Cortex of kidney (tissue), 1 donor: ENCODE results near the gene WDPCP.
"Not testable (repeated sequence)": the region's sequence is repeated elsewhere in the genome, so short reads cannot be mapped to it uniquely, and the experiment has no call there.

ENCODE experiments used
- DNase-seq: peaks from one replicate; lab custom pipeline; 2025; lab: John Stamatoyannopoulos, UW

Gene WDPCP

GRCh38 chr2:63242747-63243146 is 345.5 kb downstream of the WDPCP start:
- DNase-seq: no peak

DNA sequence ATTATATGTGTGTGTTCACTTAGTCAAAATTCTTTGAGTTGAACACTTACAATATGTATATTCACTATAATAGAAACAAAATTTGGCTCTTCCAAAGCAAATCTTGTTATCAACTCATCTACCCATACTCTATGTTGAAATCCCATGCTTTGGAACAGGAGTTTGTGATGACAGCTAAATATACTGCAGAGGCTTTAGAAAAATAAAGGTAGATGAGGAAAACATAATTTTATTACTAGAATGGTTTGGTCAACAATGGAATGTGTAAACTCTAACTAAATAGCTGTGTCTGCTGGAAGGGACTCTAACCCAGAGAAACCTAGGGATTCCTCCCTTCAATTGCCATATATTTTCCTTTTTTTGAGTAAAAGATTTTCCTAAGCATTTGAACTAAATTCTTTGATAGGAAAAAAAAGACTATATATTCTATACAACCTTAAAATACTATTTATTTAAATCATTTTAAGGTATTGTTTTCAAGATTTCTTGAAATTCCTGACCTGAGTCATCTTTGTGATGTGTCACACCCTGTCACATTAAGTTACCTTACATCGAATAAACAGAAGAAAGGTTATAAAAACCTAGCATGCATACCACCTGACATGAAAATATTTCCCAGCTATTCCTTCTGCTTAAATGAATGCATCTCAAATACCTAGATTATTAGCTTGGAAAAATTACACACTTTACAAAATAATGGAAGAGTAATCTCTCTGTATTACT is 362.2 kb downstream of the WDPCP start:
- no peak for DNase-seq

GRCh38 chr2:63218800-63219526 is 369.3 kb downstream of the WDPCP start:
- DNase-seq: no peak

- no peak for DNase-seq
Observed at GRCh38 chr2:63195310-63195709, 393.0 kb downstream of the WDPCP start.

DNA sequence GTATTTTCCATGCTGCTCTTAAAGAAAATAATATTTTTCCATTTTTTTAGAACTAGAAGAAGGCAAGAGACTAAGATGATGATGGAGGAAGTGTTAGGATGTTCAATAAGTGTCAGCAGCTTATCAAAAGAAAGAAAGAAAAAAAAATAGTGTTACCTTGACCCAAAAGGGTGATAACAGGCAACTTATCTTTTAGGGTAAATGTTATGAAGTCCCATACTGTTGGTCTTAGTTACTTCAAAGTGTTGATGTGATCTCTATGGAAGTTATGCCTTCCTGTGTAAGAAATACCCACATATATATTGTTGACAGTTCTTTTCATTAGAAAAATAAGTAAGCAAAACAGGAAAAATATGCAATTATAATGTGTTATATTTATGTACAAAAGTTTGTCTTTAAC is 394.1 kb downstream of the WDPCP start:
- DNase-seq: no peak

GRCh38 chr2:63192889-63193774 is 395.1 kb downstream of the WDPCP start:
- DNase-seq: no peak

DNA sequence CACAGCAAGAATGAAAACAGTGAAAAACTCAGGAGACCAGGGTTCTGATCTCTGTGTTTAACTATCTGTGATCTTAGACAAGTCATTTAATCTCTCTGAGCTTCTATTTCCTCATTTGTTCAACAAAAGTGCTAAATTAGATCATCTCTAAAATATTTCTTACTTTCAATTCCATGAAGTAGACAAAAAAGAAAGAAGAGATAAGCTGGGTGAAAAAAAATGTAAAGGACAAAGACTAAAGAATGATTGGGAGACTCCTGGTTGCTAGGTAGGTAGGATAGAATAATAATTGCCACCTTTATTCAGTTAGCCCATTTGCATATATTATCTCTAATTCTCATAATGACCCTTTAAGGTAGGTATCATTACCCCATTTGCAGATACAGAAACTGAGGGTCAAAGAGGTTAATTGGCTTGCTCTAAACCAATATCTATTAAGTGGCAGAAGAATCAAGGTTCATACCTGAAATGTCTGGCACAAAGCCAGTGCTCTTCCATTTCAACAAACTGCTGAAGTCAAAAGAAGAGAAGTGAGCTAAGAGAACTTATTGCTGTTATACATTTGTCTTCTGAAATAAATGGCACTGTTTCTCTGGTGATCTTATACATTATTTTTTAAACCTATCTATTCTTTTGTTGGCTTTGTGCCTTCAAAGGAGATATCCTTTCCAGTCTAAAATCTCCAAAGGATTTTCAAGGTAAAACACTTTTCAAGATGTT is 395.9 kb downstream of the WDPCP start:
- DNase-seq: no peak

GRCh38 chr2:63189026-63189425 is 399.3 kb downstream of the WDPCP start:
- no peak for DNase-seq

DNA sequence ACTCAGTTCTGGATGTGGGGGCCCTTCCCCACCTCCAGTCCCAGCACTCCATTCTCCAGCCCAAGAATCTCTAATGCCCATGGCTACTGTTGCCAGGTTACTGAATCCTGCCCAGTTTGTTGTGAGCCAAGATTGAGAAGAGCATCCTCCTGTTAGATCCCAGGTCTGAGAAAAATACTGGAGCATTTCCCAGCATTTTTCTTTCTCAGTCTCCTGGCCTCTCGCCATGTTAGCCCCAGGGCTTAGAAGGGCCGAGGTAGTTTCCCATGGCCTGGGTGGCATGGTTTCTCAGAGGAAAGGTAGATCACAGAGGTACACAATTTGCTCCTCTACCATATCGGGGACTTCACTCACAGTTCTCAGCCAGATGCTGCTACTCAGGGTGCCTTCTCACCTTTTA is 401.9 kb downstream of the WDPCP start:
- DNase-seq: no peak

DNA sequence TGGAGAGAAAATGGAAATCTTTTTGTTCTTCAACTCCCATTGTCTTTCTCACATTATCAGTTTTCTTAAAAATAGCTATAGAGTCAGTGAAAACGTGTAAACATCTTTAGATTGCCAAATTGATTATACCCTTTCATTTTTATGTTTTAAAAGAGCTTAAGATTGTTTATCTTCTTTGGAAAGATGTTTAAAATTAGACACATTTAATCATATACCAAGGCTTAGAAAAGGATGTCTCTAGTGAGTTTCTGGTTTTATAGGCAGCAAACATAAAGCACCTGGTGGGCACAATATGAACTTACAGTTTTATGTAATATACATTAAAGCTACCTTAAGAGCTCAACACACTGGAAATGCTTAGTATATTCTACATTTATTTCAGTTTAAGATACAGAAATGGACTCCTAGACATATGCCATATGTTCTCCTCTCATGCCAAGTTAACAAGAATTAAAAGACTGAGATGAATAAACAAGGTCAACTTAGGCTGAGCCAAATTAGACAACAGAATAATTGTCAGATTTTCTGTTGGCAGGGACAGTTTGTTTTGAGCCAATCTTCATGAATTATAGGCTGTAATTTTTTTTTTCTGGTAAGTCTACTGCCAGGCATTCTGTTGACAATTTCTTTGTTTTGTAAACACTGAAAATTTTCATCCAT is 425.0 kb downstream of the WDPCP start:
- DNase-seq: no peak

GRCh38 chr2:63159262-63159661 is 429.0 kb downstream of the WDPCP start:
- DNase-seq: no peak

DNA sequence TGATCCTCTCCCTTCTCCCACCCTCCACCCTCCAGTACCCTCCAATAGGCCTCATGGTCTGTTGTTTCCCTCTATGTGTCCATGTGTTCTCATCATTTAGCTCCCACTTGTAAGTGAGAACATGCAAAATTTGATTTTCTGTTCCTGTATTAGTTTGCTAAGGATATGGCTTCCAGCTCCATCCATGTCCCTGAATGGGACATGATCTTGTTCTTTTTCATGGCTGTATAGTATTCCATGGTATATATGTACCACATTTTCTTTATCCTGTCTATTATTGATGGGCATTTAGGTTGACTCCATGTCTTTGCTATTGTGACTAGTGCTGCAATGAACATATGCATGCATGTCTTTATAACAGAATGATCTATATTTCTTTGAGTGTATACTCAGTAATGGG is 451.6 kb downstream of the WDPCP start:
- DNase-seq: not testable (repeated sequence)

DNA sequence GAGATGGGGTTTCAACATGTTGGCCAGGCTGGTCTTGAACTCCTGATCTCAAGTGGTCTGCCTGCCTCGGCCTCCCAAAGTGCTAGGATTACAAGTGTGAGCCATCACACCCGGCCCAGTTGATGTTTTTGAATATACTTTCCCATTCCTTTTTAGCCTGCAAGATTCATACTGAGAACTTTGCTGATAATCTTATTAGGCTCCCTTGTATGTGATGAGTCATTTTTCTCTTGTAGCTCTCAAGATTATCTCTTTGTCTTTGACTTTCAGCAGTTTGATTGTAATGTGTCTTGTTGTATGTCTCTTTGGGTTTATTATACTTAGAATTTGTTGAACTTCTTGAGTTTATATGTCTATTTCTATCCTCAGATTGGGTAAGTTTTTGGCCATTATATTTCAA is 456.3 kb downstream of the WDPCP start:
- no peak for DNase-seq

DNA sequence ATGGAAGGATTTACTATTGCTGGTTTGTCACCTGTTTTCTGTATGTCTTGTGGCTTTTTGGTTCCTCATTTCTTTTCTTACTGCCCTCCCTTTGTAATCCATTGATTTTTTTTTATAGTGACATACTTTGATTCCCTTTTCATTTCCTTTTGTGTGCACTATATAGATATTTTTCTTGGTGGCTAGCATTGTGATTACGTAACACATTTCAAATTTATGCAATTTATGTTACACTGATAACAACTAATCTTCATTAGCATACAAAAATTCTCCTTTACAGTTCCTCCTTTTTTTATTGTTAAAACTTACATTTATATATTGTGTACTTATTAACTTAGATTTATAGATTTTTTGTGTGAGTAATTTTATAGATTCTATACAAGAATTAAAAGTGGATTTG is 457.1 kb downstream of the WDPCP start:
- no peak for DNase-seq

- no peak for DNase-seq
Observed at GRCh38 chr2:63127594-63127993, 460.7 kb downstream of the WDPCP start.

DNA sequence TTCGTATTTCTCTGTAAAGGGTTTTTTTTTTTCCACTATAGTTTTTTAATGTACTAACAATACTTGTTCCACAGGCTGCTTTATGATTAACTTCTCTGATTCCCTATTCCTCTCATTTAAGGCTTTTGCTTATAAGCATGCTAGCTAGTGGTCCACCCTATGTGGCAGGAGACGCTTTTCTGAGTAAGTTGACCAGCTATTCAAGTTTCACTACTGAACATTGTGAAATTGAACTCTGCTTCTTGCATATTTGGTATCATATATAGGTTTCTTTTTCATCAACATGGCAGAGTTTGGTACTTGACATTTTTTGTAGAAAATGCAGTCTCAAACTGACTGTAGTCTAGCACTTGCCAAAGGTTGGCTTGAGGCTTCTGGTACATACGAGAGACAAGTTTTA is 463.4 kb downstream of the WDPCP start:
- DNase-seq: no peak

DNA sequence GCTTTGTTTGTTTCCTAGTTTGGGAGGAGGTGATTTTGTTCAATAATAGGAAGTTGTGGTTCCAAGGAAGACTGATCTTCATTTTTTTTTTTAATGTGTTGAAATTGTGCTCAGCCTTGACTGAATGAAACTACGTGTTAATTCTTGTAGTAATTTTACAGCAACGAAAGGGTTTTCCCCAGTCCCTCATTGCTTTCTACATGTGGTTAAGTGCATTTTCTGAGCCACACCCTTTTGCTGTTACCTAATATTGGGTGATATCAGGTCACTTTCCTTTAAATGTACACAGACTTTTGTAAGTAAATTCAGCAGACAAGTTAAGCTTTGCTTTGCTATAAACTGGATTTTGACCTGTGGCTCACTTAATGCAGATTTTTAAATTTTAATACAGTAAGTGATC is 464.1 kb downstream of the WDPCP start:
- no peak for DNase-seq

DNA sequence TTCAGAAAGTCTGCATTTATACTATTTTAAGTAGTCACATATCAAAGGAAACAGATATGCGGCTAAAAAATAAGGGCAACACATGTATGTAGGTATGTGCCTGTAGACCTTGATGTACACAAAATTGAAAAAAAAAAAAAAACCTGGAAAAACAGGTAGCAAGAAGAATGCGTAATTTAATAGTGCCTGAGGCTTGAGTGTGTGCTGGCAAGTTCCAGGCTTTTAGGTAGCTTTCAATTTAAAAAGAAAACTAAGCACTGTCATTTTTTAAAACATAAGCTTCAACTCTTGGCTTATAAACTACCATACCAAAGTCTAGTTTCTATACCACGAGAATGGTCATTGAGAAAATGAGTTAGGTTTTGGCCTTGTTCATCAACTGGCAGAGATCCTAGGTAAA is 465.4 kb downstream of the WDPCP start:
- no peak for DNase-seq

DNA sequence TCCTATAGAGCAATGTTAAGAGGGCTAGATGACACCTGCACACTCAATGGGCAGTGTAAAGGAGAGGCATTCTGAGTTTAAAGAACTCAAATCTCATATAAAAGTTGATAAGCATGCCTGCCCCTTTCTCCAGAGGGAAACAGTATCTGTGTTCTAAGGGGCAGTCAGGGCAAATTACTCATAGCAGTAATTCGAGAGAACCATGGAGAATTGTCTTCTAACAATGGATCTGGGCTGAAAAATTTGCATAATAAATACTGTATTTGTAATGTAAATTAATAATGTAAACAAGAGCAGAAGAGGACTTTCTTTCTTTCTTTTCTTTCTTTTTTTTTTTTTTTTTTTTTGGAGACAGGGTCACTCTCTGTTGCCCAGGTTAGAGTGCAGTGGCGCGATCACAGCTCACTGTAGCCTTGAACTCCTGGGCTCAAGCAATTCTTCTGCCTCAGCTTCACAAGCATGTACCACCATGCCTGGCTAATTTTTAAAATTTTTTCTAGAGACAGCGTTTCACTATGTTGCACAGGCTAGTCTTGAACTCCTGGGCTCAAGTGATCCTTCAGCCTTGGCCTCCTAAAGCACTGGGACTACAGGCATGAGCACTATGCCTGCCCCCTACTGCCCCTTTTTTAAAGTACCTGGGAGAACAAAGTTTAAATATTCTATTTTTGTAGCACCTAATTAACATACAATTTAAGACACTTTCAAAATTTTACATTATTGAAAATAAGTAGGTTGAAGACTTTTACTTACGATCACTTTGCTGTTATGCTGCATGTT is 467.0 kb downstream of the WDPCP start:
- DNase-seq: no peak

GRCh38 chr2:63118821-63119220 is 469.5 kb downstream of the WDPCP start:
- no peak for DNase-seq

- no peak for DNase-seq
Observed at GRCh38 chr2:63104482-63104881, 483.8 kb downstream of the WDPCP start.
